ENCODE results near the gene MAP4. TPM values are rescaled to one million over a fixed set of nuclear protein-coding genes. Genes with fewer than 3 reads are reported as not detected.

MAP4 gene
- total and polyA plus RNA-seq, 2 of the 13 experiments (the other 11 are each of a cell fraction or from before 2014, with no cell fraction given): 33.1 to 38.7 TPM

GRCh38 chr3:47848599-47849117, 167.6 kb downstream of the MAP4 start:
- Histone ChIP-seq H3K4me2 (ENCODE audit: low read depth, low read length) (no peak overlapping the region), H3K79me2 (ENCODE audit: insufficient read depth, low read length) (no peaks in the 10 kb centered on the region), H3K4me1 (ENCODE audit: insufficient read depth, low read length) (no peaks in the 10 kb centered on the region), H3K9ac (ENCODE audit: insufficient read depth, low read depth, low read length) (no peak overlapping the region), H3K27me3 (ENCODE audit: control insufficient read depth in 1 of 2, insufficient read depth in 2 of 2, low read length in 2 of 2) (no peaks in the 10 kb centered on the region), H3K4me3 (replicated peaks in 1 of 3; ENCODE audit: insufficient read depth in 1 of 3, low read depth in 2 of 3, low read length in 3 of 3) (no peak overlapping the region), H4K20me1 (ENCODE audit: insufficient read depth, low read length) (no peaks in the 10 kb centered on the region), H3K36me3 (replicated peaks in 1 of 2; ENCODE audit: control insufficient read depth in 1 of 2, insufficient read depth in 2 of 2, low read length in 2 of 2) (peaks cover 44 to 83% of the 10 kb centered on the region in 2 experiments), H3K9me3 (ENCODE audit: low read length) (no peaks in the 10 kb centered on the region), H3K27ac (ENCODE audit: extremely low read length, insufficient read depth, low read length) (no peak overlapping the region), H2AFZ (ENCODE audit: low read length) (no peak overlapping the region)
- no peak for FAIRE-seq
- POLR2A ChIA-PET: no interaction called here
- intact Hi-C loops (cut with micrococcal nuclease; ENCODE audit: unreplicated experiment): no loop called here
- CTCF ChIA-PET (ENCODE audit: low intra/inter-chr PET ratio, low total read pairs): no interaction called here
- ATAC-seq: no peak
- no peak for DNase-seq (ENCODE audit: low spot score)
- no TSS peak for BruUV-seq (replicated peaks)
- WGBS (ENCODE audit: low lambda C conversion rate): 95% methylated on average over 7 of the region's 23 CpGs
- in situ Hi-C loops (cut with HindIII; ENCODE audit: extremely low pct_ligation_motif_present, low pct_unique_long_range_greater_than_20kb): loop anchor here (10.0 kb wide), 1 partner anchor 306 kb away; no protein-coding TSS in a partner anchor
- TF ChIP-seq RFXAP (CRISPR knock-in tag; IDR thresholded peaks at IDR 0.05; ENCODE audit: borderline replicate concordance) (no peak), AFF4 (CRISPR knock-in tag; IDR thresholded peaks at IDR 0.05) (no peak), SETDB1 (CRISPR knock-in tag; IDR thresholded peaks at IDR 0.05; ENCODE audit: borderline replicate concordance) (no peak), TCF7 (IDR thresholded peaks at IDR 0.05; ENCODE audit: low read depth) (no peak), AHR (CRISPR knock-in tag; IDR thresholded peaks at IDR 0.05) (no peak), KDM2A (CRISPR knock-in tag; IDR thresholded peaks at IDR 0.05; ENCODE audit: borderline replicate concordance, low read depth) (peak; percentile 15; the same call in 1 of the 2 replicates), STAT5B (CRISPR knock-in tag; IDR thresholded peaks at IDR 0.05) (no peak), ZNF652 (CRISPR knock-in tag; IDR thresholded peaks at IDR 0.05; ENCODE audit: borderline replicate concordance, low read depth) (no peak), EEA1 (CRISPR knock-in tag; IDR thresholded peaks at IDR 0.05; ENCODE audit: borderline replicate concordance) (no peak), ZSCAN31 (CRISPR knock-in tag; IDR thresholded peaks at IDR 0.05; ENCODE audit: low read depth) (no peak), RBFOX2 (IDR thresholded peaks at IDR 0.05; ENCODE audit: low read depth, low read length) (0 out of 2 replicates have a peak, but pooled peaks have one; percentile 22), MEF2D (CRISPR knock-in tag; IDR thresholded peaks at IDR 0.05) (no peak), AKAP8 (CRISPR knock-in tag; IDR thresholded peaks at IDR 0.05) (peak; percentile 19; the same call in 1 of the 2 replicates), MED8 (CRISPR knock-in tag; IDR thresholded peaks at IDR 0.05; ENCODE audit: insufficient replicate concordance) (no peak), MAF1 (CRISPR knock-in tag; IDR thresholded peaks at IDR 0.05; ENCODE audit: borderline replicate concordance) (no peak), ZBTB14 (CRISPR knock-in tag; IDR thresholded peaks at IDR 0.05) (no peak), ZNF24 (IDR thresholded peaks at IDR 0.05) (no peak), ELF1 (CRISPR knock-in tag; IDR thresholded peaks at IDR 0.05) (no peak), ZUFSP (CRISPR knock-in tag; IDR thresholded peaks at IDR 0.05; ENCODE audit: borderline replicate concordance) (no peak), POLR2AphosphoS2 (IDR thresholded peaks at IDR 0.05; ENCODE audit: low read depth, low read length) (no peak), STAG1 (CRISPR knock-in tag; IDR thresholded peaks at IDR 0.05) (no peak)
